Calu3 (cell line): Measurements from ENCODE around the gene LCK. TPM values are rescaled to one million over a fixed set of nuclear protein-coding genes. Genes with fewer than 3 reads are reported as not detected.
A peak's percentile ranks its signal among the peaks of the same experiment; 100 is the strongest.

Experiments
- BruUV-seq: library from RNA; stranded (reverse); fragments of 400-500 nt; replicated peaks from 2 replicates; lab custom pipeline; 2021; lab: Mats Ljungman, UMichigan
- CTCF ChIA-PET: fragments of 300-600 bp; sonication (Branson Sonifier 250); formaldehyde crosslinking; loops from one replicate; lab custom pipeline; 2022; ENCODE audit warnings: antibody characterized with exemption; lab: Charles Lee
- DNase-seq: peaks from one replicate; pipeline ENCODE4 v3.0.0; 2022
- H3K27ac Mint-ChIP-seq: one replicate; pipeline ENCODE4 v1.8.0; 2022; ENCODE audit warnings: mixed read lengths; ENCODE audit not compliant: unreplicated experiment
- H3K27me3 Mint-ChIP-seq: one replicate; pipeline ENCODE4 v1.8.0; 2022; ENCODE audit warnings: mixed read lengths; ENCODE audit not compliant: unreplicated experiment
- H3K36me3 Mint-ChIP-seq: one replicate; pipeline ENCODE4 v1.8.0; 2022; ENCODE audit warnings: mild to moderate bottlenecking, moderate library complexity, mixed read lengths; ENCODE audit not compliant: insufficient read depth, unreplicated experiment
- H3K4me1 Mint-ChIP-seq: one replicate; pipeline ENCODE4 v1.8.0; 2022; ENCODE audit warnings: mild to moderate bottlenecking, low read depth, mixed read lengths; ENCODE audit not compliant: unreplicated experiment
- H3K4me3 Mint-ChIP-seq: one replicate; pipeline ENCODE4 v1.8.0; 2022; ENCODE audit warnings: mild to moderate bottlenecking, low read depth, moderate library complexity, mixed read lengths; ENCODE audit not compliant: unreplicated experiment
- H3K9me3 Mint-ChIP-seq: one replicate; pipeline ENCODE4 v1.8.0; 2022; ENCODE audit warnings: low read depth, mixed read lengths; ENCODE audit not compliant: unreplicated experiment
- intact Hi-C: fragments of 100-400 bp; cut with micrococcal nuclease; formaldehyde crosslinking; loops from one replicate; pipeline ENCODE4 v1.10.0; 2022; ENCODE audit not compliant: unreplicated experiment
- total RNA-seq: library from RNA; stranded (reverse); gene quantifications from 2 replicates; pipeline ENCODE4 v1.2.3, GENCODE V29; 2022
- TF ChIP-seq, protein P1 (sequence below): fragments of 200-600 bp; IDR thresholded peaks from one replicate; pipeline ENCODE4 v1.8.0; 2022; ENCODE audit warnings: antibody characterized with exemption; ENCODE audit not compliant: unreplicated experiment

Gene LCK
- total RNA-seq, 1 experiment from 2014 or later = 0.66 TPM

DNA sequence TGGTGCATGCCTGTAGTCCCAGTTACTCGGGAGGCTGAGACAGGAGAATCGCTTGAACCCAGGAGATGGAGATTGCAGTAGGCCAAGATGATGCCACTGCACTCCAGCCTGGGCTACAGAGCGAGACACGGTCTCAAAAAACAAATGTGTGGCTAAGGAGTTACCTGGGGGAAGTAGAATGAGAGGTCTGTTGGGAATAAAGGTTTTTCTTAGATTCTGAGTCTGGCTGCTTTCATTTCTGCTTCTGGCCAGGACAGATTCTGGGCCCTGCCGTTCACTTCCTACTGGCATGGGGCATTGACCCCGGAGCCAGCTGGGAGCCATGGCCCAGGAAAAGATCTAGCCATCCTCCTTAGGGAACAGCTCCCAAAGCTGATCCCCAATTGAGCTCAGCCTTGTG lies 42.6 kb upstream of the LCK start:
- peak overlapping the region; percentile 72 for H3K27ac Mint-ChIP-seq
- CTCF ChIA-PET = no interaction called here

DNA sequence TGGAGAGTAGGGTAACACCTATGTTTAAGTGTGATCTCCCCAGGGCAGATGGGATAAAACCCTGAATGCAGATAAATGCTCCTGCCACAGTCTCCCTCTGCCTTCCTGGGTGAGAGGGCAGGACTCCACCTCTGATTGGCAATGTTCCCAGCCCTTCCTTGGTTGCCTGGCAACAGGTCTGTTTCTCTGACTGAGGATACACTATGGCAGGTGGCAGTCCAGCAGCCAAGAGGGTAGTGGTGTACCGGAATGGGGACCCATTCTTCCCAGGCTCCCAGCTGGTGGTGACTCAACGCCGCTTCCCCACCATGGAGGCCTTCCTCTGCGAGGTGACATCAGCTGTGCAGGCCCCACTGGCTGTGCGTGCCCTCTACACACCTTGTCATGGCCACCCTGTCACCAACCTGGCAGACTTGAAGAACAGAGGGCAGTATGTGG lies 42.2 kb upstream of the LCK start, which contains the start of gene DCDC2B:
DCDC2B (plus strand) TSS at position 199 of the 438 bp plus-strand sequence; CDS start at position 204, 5 bp downstream.
- Mint-ChIP-seq H3K9me3 (no peaks in the 10 kb centered on the region), H3K27ac (peak within 1 kb of the TSS; percentile 72), H3K4me3 (no peak within 1 kb of the TSS), H3K4me1 (peaks cover 10% of the 10 kb centered on the region), H3K27me3 (no peaks in the 10 kb centered on the region), H3K36me3 (peaks cover 72% of the 10 kb centered on the region)
- TF ChIP-seq, protein P1, sequence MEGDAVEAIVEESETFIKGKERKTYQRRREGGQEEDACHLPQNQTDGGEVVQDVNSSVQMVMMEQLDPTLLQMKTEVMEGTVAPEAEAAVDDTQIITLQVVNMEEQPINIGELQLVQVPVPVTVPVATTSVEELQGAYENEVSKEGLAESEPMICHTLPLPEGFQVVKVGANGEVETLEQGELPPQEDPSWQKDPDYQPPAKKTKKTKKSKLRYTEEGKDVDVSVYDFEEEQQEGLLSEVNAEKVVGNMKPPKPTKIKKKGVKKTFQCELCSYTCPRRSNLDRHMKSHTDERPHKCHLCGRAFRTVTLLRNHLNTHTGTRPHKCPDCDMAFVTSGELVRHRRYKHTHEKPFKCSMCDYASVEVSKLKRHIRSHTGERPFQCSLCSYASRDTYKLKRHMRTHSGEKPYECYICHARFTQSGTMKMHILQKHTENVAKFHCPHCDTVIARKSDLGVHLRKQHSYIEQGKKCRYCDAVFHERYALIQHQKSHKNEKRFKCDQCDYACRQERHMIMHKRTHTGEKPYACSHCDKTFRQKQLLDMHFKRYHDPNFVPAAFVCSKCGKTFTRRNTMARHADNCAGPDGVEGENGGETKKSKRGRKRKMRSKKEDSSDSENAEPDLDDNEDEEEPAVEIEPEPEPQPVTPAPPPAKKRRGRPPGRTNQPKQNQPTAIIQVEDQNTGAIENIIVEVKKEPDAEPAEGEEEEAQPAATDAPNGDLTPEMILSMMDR = no peak
- intact Hi-C loops = no loop called here
- DNase-seq = peak; percentile 91
- CTCF ChIA-PET = interaction anchor here (0.5 kb wide), 1 partner anchor 753 kb away, joined by 3 read pairs; no protein-coding TSS in a partner anchor
- no TSS peak for BruUV-seq

More for the DNA sequence above, 42.6 kb upstream of the LCK start:
- no peak for DNase-seq
- no peaks in the 10 kb centered on the region for H3K27me3 Mint-ChIP-seq
- H3K9me3 Mint-ChIP-seq = no peaks in the 10 kb centered on the region
- H3K4me1 Mint-ChIP-seq = peaks cover 10% of the 10 kb centered on the region
- BruUV-seq = no TSS peak
- intact Hi-C loops = no loop called here
- TF ChIP-seq, protein P1 = no peak
- peaks cover 69% of the 10 kb centered on the region for H3K36me3 Mint-ChIP-seq
- H3K4me3 Mint-ChIP-seq = no peak overlapping the region

DNA sequence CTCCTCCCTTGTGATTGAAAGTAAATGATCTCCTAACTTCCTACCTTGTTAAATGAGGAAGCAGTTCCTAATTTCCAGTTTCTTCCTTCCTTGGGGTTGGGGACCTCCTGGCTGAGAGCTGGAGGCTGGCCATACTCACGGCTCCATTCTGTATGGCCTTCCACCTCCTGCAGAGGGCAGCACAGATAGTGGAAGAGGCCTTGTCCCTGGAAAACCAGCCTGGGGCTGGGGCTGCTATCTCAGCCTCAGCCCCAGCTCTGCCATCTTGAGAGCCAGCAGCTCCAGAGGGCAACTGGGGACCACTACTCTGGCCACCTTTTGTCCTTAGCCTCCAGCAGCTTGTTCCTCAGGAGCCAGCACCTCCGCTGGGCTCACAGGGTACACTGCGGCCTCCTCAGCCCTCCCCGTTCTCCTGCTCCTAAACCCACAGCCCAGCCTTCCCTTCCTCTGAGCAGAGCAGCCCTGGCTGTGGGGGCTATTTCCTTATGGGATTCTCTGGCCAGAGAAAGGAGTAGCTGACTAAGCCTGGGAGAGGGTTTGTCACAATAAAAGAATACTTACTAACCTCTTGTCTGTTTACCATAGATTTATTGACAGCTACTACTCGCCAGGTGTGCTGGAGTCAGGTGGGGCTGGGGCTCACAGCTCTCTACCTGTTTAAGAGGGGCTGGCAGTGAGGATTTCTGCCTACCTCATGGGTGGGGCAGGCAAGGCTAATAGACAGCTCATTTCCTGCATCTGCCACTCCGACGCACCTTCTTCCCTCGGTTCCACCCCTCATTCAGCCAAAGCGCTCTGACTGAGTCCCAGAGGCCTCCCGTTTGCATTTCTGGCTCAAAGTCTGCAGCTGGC lies 35.2 kb upstream of the LCK start:
- no peak overlapping the region for H3K4me3 Mint-ChIP-seq
- H3K4me1 Mint-ChIP-seq = peaks cover 5% of the 10 kb centered on the region
- H3K27ac Mint-ChIP-seq = no peak overlapping the region
- no peaks in the 10 kb centered on the region for H3K9me3 Mint-ChIP-seq
- intact Hi-C loops = loop anchor here (1.0 to 5.0 kb wide), 2 partner anchors 100 to 196 kb away; no protein-coding TSS in a partner anchor
- peaks cover 66% of the 10 kb centered on the region for H3K36me3 Mint-ChIP-seq
- DNase-seq = peak; percentile 74
- CTCF ChIA-PET = interaction anchor here (0.8 to 2.4 kb wide), 6 partner anchors 20 to 179 kb away, joined by 3 to 13 read pairs (median 6); partner anchors contain the start of gene BSDC1
- H3K27me3 Mint-ChIP-seq = no peaks in the 10 kb centered on the region
- BruUV-seq = no TSS peak
- TF ChIP-seq, protein P1 = peak; percentile 68

DNA sequence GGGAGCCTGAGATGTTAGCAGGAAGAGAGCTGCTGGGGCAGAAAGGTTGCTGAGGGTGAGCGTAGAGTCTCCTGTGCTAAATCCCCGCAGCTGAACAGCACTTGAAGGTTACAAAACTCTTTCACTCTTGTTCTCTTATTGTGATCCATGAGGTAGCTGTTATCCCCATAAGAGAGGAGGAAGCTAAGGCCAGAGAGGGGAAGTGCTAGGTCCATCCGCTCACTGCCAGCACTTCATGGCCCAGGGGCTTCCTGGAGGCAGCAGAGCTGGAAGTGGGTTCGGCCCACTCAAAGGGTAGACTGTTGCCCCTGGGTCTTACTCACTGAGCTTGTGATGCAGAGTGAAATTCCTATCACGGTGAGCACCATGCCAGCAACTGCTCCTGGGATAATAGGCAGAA lies 34.5 kb upstream of the LCK start:
- H3K4me3 Mint-ChIP-seq = no peak overlapping the region
- peaks cover 12% of the 10 kb centered on the region for H3K4me1 Mint-ChIP-seq
- CTCF ChIA-PET = interaction anchor here (1.5 to 2.4 kb wide), 3 partner anchors 100 to 178 kb away, joined by 4 to 13 read pairs (median 12); partner anchors contain the start of gene BSDC1
- H3K9me3 Mint-ChIP-seq = no peaks in the 10 kb centered on the region
- no peak overlapping the region for H3K27ac Mint-ChIP-seq
- H3K27me3 Mint-ChIP-seq = no peaks in the 10 kb centered on the region
- no peak for DNase-seq
- intact Hi-C loops = loop anchor here (5.0 kb wide), 1 partner anchor 196 kb away; no protein-coding TSS in a partner anchor
- peaks cover 66% of the 10 kb centered on the region for H3K36me3 Mint-ChIP-seq
- TF ChIP-seq, protein P1 = no peak
- no TSS peak for BruUV-seq
